ENCODE data around the gene ANO1.

ANO1 gene

GRCh38 chr11:70075836-70076235 lies 2.3 kb upstream of the ANO1 start:
- no peak overlapping the region for H3K4me3 ChIP-seq (ENCODE audit: low read length)
- H3K9ac ChIP-seq (ENCODE audit: low read length): no peak overlapping the region
- no peaks in the 10 kb centered on the region for H3K36me3 ChIP-seq (replicated peaks; ENCODE audit: insufficient read depth, low read length)
- peaks cover 91% of the 10 kb centered on the region for H3K27me3 ChIP-seq (replicated peaks; ENCODE audit: insufficient read depth, low read length)
- no peaks in the 10 kb centered on the region for H4K20me1 ChIP-seq (ENCODE audit: insufficient read depth, low read length)
- H3K9me2 ChIP-seq (replicated peaks; ENCODE audit: insufficient read depth, low read length): no peaks in the 10 kb centered on the region
- no peak for TF ChIP-seq CTCF (IDR thresholded peaks at IDR 0.05; ENCODE audit: low read length)
- no peak for TF ChIP-seq EZH2phosphoT487 (IDR thresholded peaks at IDR 0.05; ENCODE audit: low read length)
- TF ChIP-seq EZH2 (optimal IDR thresholded peaks at IDR 0.05; ENCODE audit: low read depth, low read length): no peak
- no peak overlapping the region for H3K4me2 ChIP-seq (ENCODE audit: low read depth, low read length)
- H3K79me2 ChIP-seq (ENCODE audit: low read length): no peaks in the 10 kb centered on the region
- H3F3A ChIP-seq (ENCODE audit: insufficient read depth, low read length): no peaks in the 10 kb centered on the region
- no peak for DNase-seq
- no peak overlapping the region for H3K27ac ChIP-seq (ENCODE audit: low read length)
- no peaks in the 10 kb centered on the region for H3K9me3 ChIP-seq (replicated peaks; ENCODE audit: insufficient read depth, low read length)
- H3K4me1 ChIP-seq (ENCODE audit: low read length): no peaks in the 10 kb centered on the region
- no peak overlapping the region for H2AFZ ChIP-seq (ENCODE audit: low read length)

- Histone ChIP-seq H3K27me3 (replicated peaks; ENCODE audit: insufficient read depth, low read length) (peaks cover 91% of the 10 kb centered on the region), H3K9me2 (replicated peaks; ENCODE audit: insufficient read depth, low read length) (no peaks in the 10 kb centered on the region), H3K9ac (ENCODE audit: low read length) (no peak overlapping the region), H3K4me1 (ENCODE audit: low read length) (no peaks in the 10 kb centered on the region), H3K4me3 (ENCODE audit: low read length) (no peak overlapping the region), H3K9me3 (replicated peaks; ENCODE audit: insufficient read depth, low read length) (no peaks in the 10 kb centered on the region), H3K27ac (ENCODE audit: low read length) (no peak overlapping the region), H3K36me3 (replicated peaks; ENCODE audit: insufficient read depth, low read length) (no peaks in the 10 kb centered on the region), H3F3A (ENCODE audit: insufficient read depth, low read length) (no peaks in the 10 kb centered on the region), H4K20me1 (ENCODE audit: insufficient read depth, low read length) (no peaks in the 10 kb centered on the region), H2AFZ (ENCODE audit: low read length) (no peak overlapping the region), H3K79me2 (ENCODE audit: low read length) (no peaks in the 10 kb centered on the region), H3K4me2 (ENCODE audit: low read depth, low read length) (no peak overlapping the region)
- DNase-seq: no peak
- TF ChIP-seq EZH2 (optimal IDR thresholded peaks at IDR 0.05; ENCODE audit: low read depth, low read length): no peak
- no peak for TF ChIP-seq CTCF (IDR thresholded peaks at IDR 0.05; ENCODE audit: low read length)
These were observed 1.6 kb upstream of the ANO1 start for GRCh38 chr11:70076461-70076931.

- TF ChIP-seq CTCF (IDR thresholded peaks at IDR 0.05; ENCODE audit: low read length) (no peak), EZH2phosphoT487 (IDR thresholded peaks at IDR 0.05; ENCODE audit: low read length) (no peak), EZH2 (optimal IDR thresholded peaks at IDR 0.05; ENCODE audit: low read depth, low read length) (no peak)
- no peaks in the 10 kb centered on the region for H3K79me2 ChIP-seq (ENCODE audit: low read length)
- H3K4me3 ChIP-seq (ENCODE audit: low read length): no peak overlapping the region
- H3F3A ChIP-seq (ENCODE audit: insufficient read depth, low read length): no peaks in the 10 kb centered on the region
- H3K9me3 ChIP-seq (replicated peaks; ENCODE audit: insufficient read depth, low read length): no peaks in the 10 kb centered on the region
- no peaks in the 10 kb centered on the region for H3K9me2 ChIP-seq (replicated peaks; ENCODE audit: insufficient read depth, low read length)
- no peak overlapping the region for H2AFZ ChIP-seq (ENCODE audit: low read length)
- H3K4me2 ChIP-seq (ENCODE audit: low read depth, low read length): no peak overlapping the region
- peaks cover 92% of the 10 kb centered on the region for H3K27me3 ChIP-seq (replicated peaks; ENCODE audit: insufficient read depth, low read length)
- no peak overlapping the region for H3K27ac ChIP-seq (ENCODE audit: low read length)
- no peaks in the 10 kb centered on the region for H3K4me1 ChIP-seq (ENCODE audit: low read length)
- H3K9ac ChIP-seq (ENCODE audit: low read length): no peak overlapping the region
- no peaks in the 10 kb centered on the region for H4K20me1 ChIP-seq (ENCODE audit: insufficient read depth, low read length)
- no peak for DNase-seq
- no peaks in the 10 kb centered on the region for H3K36me3 ChIP-seq (replicated peaks; ENCODE audit: insufficient read depth, low read length)
These were observed 564 bp upstream of the ANO1 start for GRCh38 chr11:70077411-70078094.
